HG02943 (cell line): ENCODE data around the gene TMEFF2.

Experiments
- ATAC-seq: cut with Tn5 transposase; IDR thresholded peaks from one replicate; pipeline ENCODE4 v1.9.1; 2021; ENCODE audit warnings: mild to moderate bottlenecking, low read depth, moderate library complexity; ENCODE audit not compliant: unreplicated experiment

Gene TMEFF2

DNA sequence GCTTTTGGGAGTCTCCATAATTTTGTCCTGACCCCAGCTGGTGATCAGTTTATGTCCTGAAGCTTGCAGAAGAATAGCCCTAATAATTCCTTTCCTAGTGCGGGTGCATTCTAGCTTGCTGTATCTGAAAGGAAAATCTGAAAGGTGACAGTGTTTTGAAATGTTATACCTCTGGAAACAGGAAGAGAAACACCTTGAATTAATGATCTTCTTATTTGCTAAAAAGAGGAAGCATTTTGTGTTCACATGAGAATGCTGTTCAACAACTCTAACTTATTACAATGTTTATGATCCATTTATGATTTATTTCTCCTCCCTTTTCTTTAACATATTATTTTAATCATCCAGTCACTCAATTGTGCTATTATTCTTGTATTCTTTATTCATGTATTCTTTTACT, 280.9 kb downstream of the TMEFF2 start:
- no peak for ATAC-seq

DNA sequence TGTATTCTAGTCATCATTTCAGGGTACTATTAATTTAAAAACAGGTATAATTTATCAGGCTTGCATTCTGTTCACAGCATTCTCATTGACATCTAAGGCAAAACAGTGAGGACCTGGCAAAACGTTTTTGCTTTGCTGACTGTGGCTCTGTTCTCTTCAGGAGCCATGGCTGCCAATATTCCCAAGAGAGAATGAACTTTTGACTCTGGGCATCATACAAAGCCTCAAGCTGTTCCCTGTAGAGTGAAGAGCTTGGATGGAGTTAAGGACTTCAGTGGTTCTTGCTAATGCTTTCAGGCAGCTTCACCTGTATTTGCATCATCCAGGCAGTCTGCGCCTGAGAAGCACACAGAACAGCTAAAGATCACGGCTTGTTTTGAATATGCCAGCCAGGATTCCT, 282.0 kb downstream of the TMEFF2 start:
- ATAC-seq = no peak

DNA sequence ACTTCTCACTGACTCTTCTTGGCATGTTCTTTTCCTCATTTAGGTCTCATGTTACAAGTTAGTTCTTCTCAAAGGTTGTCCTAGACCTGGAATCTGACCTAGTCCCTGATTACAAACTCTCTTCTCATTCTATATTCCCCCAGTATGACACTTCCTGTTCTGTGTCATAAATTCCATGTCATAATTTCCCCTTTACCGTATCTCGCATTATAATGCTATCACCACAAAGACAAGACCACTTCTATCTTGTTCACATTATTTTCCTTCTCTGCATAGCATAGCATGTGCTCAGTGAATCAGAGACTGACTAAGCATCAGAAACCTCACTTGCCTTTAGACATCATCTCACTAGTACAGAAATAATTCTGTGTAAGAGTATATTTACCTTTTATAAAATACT, 284.2 kb downstream of the TMEFF2 start:
- no peak for ATAC-seq

DNA sequence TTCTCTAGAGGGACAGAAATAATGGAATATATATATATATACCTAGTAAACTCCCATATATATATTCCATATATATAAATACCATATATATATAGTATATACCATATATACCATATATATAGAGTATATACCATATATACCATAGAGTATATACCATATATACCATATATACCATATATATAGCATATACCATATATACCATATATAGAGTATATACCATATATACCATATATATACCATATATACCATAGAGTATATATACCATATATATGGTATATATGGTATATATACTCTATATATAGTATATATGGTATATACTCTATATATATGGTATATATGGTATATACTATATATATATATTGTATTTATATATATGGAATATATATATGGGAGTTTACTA, 285.9 kb downstream of the TMEFF2 start:
- ATAC-seq = no peak

DNA sequence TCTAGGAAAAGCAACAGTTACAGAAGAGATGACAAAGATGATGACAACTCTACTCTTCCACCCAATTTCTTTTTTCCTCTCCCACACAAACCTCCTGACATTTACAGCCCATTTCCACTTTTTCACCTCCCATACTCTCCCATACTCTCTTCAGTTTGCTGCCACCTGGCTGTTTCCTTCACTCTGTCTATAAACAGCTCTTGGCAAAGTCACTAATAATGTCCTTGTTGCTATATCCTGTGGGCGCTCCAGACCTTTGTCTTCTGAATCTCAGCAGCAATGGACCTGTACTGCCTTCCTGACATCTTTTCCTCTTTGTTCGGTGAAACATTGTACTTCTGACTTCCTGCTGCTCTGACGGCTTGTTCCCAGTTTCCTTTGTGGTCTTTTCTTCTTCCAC, 287.2 kb downstream of the TMEFF2 start:
- no peak for ATAC-seq

DNA sequence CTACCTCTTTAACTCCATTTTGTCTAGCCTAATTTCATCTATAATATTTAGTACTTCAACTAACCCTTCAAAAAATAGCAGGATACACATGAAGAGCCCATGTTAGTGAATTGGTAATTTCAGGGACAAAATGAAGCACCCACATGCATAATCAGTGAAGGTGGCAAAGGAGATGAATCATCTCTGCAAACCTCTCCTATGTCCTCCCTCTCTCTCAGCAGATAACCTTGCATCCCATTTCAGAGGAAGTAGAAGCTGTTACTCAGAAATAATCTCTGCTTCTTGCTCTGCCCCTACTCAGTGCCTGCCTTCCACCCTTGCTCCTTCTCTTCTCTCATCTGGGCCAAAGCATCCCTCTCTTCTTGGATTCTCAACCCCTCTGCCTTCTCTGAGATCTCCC, 287.6 kb downstream of the TMEFF2 start:
- no peak for ATAC-seq

DNA sequence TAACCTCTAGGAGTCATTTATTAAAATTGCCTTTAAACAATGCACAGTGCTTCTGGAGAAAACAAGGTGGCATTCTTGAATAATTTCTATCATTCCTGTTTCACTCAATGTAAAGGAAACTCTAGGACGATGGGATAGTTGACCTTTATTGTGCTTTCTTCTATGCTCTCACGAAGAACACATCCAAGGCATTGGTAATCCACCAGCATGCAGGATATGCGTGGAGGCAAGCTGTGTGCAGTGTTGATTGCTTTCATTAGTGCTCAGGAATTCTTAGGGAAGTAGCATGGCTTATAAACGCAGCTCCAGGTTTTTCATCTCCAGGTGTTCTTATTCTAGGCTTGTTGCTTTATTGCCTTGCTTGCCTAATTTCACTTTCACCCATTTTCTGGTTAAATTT, 289.4 kb downstream of the TMEFF2 start:
- ATAC-seq = no peak

DNA sequence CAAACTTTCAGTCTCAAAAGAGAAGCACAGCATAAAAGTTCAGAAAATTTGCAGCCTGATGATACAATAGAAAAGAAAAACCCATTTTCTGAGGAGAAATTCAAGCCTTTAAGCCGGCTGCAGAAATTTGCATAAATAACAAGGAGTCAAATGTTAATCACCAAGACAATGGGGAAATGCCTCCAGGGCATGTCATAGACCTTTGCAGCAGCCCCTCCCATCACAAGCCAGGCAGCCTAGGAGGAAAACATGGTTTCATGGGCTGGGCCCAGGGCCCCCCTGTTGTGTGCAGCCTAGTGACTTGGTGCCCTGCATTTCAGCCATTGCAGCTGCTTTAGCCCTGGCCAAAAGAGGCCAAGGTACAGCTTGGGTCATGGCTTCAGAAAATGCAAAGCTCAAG, 293.7 kb downstream of the TMEFF2 start:
- ATAC-seq = no peak

DNA sequence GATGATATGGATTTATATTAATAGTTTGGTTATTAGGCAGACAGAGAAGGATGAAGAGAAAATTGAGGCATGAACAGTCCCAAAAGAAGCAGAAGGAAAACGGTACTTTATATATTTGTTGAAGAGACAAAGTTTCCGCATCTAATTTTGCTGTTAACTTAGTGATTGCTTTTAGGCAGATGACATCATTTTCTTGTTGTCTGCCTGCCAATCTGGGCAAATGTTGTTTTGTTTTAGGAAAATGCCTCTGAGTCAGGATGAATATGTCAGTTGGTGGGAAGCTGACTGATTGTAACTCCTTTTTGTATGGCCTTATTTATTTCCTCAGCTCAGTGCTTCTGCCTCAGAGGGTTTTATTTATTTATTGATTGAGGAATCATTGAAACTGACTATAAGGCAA, 295.3 kb downstream of the TMEFF2 start:
- ATAC-seq = no peak
